Muscle layer of colon (tissue), 2 donors: ENCODE results near the gene RMI2.

Source experiments
- H3K27ac ChIP-seq: one replicate; pipeline ENCODE4 v1.7.0; 2013; ENCODE audit warnings: low read depth, mild to moderate bottlenecking, low read length, moderate library complexity
- H3K27me3 ChIP-seq, 2 donors: one replicate each; pipeline ENCODE4 v1.7.0; 2013; ENCODE audit warnings: low read length in 2 of 2, mild to moderate bottlenecking in 2 of 2; ENCODE audit not compliant: insufficient read depth in 2 of 2, control insufficient read depth in 1 of 2
- H3K36me3 ChIP-seq: one replicate; pipeline ENCODE4 v1.7.0; 2013; ENCODE audit warnings: mild to moderate bottlenecking, low read length; ENCODE audit not compliant: insufficient read depth
- H3K4me1 ChIP-seq: one replicate; pipeline ENCODE4 v1.7.0; 2013; ENCODE audit warnings: mild to moderate bottlenecking, low read length; ENCODE audit not compliant: insufficient read depth
- H3K4me3 ChIP-seq, 2 donors: one replicate each; pipeline ENCODE4 v1.7.0; 2013; ENCODE audit warnings: low read length in 2 of 2, low read depth in 1 of 2, mild to moderate bottlenecking in 1 of 2, moderate library complexity in 1 of 2
- H3K9ac ChIP-seq: one replicate; pipeline ENCODE4 v1.7.0; 2013; ENCODE audit warnings: low read length
- H3K9me3 ChIP-seq: one replicate; pipeline ENCODE4 v1.7.0; 2013; ENCODE audit warnings: mild to moderate bottlenecking, low read length
- donor health status: abdominal sarcoma.
- donor health status: Adenocarcinoma of cecum.

The RMI2 gene

GRCh38 chr16:11302977-11303376 lies 42.3 kb upstream of the RMI2 start:
- H3K9me3 ChIP-seq = no peaks in the 10 kb centered on the region
- H3K4me3 ChIP-seq = no peak overlapping the region
- peaks cover under 1% of the 10 kb centered on the region for H3K4me1 ChIP-seq
- no peak overlapping the region for H3K9ac ChIP-seq
- H3K36me3 ChIP-seq = no peaks in the 10 kb centered on the region
- no peaks in the 10 kb centered on the region for H3K27me3 ChIP-seq
- H3K27ac ChIP-seq = no peak overlapping the region

- H3K27me3 ChIP-seq = no peaks in the 10 kb centered on the region
- H3K9ac ChIP-seq = no peak overlapping the region
- no peaks in the 10 kb centered on the region for H3K36me3 ChIP-seq
- H3K4me1 ChIP-seq = no peaks in the 10 kb centered on the region
- no peak overlapping the region for H3K4me3 ChIP-seq
- no peak overlapping the region for H3K27ac ChIP-seq
- no peaks in the 10 kb centered on the region for H3K9me3 ChIP-seq
Observed at GRCh38 chr16:11303405-11304138, 41.7 kb upstream of the RMI2 start.

- H3K27me3 ChIP-seq = no peaks in the 10 kb centered on the region
- no peak overlapping the region for H3K4me3 ChIP-seq
- H3K36me3 ChIP-seq = no peaks in the 10 kb centered on the region
- H3K9me3 ChIP-seq = no peaks in the 10 kb centered on the region
- no peak overlapping the region for H3K27ac ChIP-seq
- H3K9ac ChIP-seq = no peak overlapping the region
- no peaks in the 10 kb centered on the region for H3K4me1 ChIP-seq
Observed at GRCh38 chr16:11306381-11306780, 38.9 kb upstream of the RMI2 start.

- H3K27me3 ChIP-seq = no peaks in the 10 kb centered on the region
- H3K4me1 ChIP-seq = no peaks in the 10 kb centered on the region
- H3K36me3 ChIP-seq = no peaks in the 10 kb centered on the region
- H3K27ac ChIP-seq = no peak overlapping the region
- no peak overlapping the region for H3K9ac ChIP-seq
- H3K9me3 ChIP-seq = no peaks in the 10 kb centered on the region
- no peak overlapping the region for H3K4me3 ChIP-seq
Observed at GRCh38 chr16:11306997-11307638, 38.1 kb upstream of the RMI2 start.

- Histone ChIP-seq H3K9ac (no peak overlapping the region), H3K4me1 (no peaks in the 10 kb centered on the region), H3K27me3 (no peaks in the 10 kb centered on the region), H3K4me3 (no peak overlapping the region), H3K9me3 (no peaks in the 10 kb centered on the region), H3K36me3 (no peaks in the 10 kb centered on the region), H3K27ac (no peak overlapping the region)
Observed at GRCh38 chr16:11307639-11308492, 37.4 kb upstream of the RMI2 start.

GRCh38 chr16:11308493-11309283 lies 36.6 kb upstream of the RMI2 start:
- Histone ChIP-seq H3K36me3 (no peaks in the 10 kb centered on the region), H3K4me1 (no peaks in the 10 kb centered on the region), H3K27me3 (no peaks in the 10 kb centered on the region), H3K9ac (no peak overlapping the region), H3K9me3 (no peaks in the 10 kb centered on the region), H3K4me3 (no peak overlapping the region), H3K27ac (no peak overlapping the region)

GRCh38 chr16:11309895-11310633 lies 35.2 kb upstream of the RMI2 start:
- Histone ChIP-seq H3K4me3 (no peak overlapping the region), H3K9me3 (no peaks in the 10 kb centered on the region), H3K36me3 (no peaks in the 10 kb centered on the region), H3K4me1 (no peaks in the 10 kb centered on the region), H3K9ac (no peak overlapping the region), H3K27me3 (no peaks in the 10 kb centered on the region), H3K27ac (no peak overlapping the region)

GRCh38 chr16:11310634-11310977 lies 34.7 kb upstream of the RMI2 start:
- H3K4me1 ChIP-seq = no peaks in the 10 kb centered on the region
- no peaks in the 10 kb centered on the region for H3K9me3 ChIP-seq
- H3K36me3 ChIP-seq = no peaks in the 10 kb centered on the region
- H3K27ac ChIP-seq = no peak overlapping the region
- no peak overlapping the region for H3K4me3 ChIP-seq
- no peak overlapping the region for H3K9ac ChIP-seq
- H3K27me3 ChIP-seq = no peaks in the 10 kb centered on the region

- Histone ChIP-seq H3K27ac (no peak overlapping the region), H3K4me1 (no peaks in the 10 kb centered on the region), H3K4me3 (no peak overlapping the region)
Observed at GRCh38 chr16:11310997-11311561, 34.2 kb upstream of the RMI2 start.

GRCh38 chr16:11312718-11313492 lies 32.4 kb upstream of the RMI2 start:
- Histone ChIP-seq H3K4me3 (no peak overlapping the region), H3K9me3 (no peaks in the 10 kb centered on the region), H3K36me3 (no peaks in the 10 kb centered on the region), H3K27ac (no peak overlapping the region), H3K27me3 (no peaks in the 10 kb centered on the region), H3K9ac (no peak overlapping the region), H3K4me1 (no peaks in the 10 kb centered on the region)

More at GRCh38 chr16:11310997-11311561, 34.2 kb upstream of the RMI2 start:
- Histone ChIP-seq H3K9me3 (no peaks in the 10 kb centered on the region), H3K9ac (no peak overlapping the region), H3K36me3 (no peaks in the 10 kb centered on the region), H3K27me3 (no peaks in the 10 kb centered on the region)
